Measurements from ENCODE around the gene CHST14.

CHST14 gene

GRCh38 chr15:40437752-40438687, 32.8 kb upstream of the CHST14 start:
- H3K27ac ChIP-seq, result no peak overlapping the region
- no peak for TF ChIP-seq CTCF (conservative IDR thresholded peaks at IDR 0.05)

DNA sequence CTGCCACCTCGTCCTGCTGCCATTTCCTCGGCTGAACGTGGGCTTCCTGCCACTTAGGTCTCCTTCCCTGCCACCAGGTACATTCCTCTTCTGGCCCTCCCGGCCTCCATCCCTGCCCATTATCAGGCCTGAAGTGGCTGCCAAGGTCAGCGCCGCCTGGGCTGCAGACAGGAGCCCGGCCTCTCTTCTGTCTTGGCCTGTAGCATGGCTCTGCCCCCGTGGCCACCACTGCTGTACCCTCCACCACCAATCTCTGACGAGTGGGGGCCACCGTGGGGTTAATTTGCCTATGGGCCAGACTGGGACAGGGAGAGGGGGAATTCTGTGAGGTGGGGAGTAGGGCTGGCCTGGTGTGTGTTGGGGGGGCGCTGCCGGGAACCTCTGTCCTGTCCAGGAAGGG, 32.1 kb upstream of the CHST14 start:
- no peak for TF ChIP-seq CTCF (conservative IDR thresholded peaks at IDR 0.05)
- no peak overlapping the region for H3K27ac ChIP-seq

DNA sequence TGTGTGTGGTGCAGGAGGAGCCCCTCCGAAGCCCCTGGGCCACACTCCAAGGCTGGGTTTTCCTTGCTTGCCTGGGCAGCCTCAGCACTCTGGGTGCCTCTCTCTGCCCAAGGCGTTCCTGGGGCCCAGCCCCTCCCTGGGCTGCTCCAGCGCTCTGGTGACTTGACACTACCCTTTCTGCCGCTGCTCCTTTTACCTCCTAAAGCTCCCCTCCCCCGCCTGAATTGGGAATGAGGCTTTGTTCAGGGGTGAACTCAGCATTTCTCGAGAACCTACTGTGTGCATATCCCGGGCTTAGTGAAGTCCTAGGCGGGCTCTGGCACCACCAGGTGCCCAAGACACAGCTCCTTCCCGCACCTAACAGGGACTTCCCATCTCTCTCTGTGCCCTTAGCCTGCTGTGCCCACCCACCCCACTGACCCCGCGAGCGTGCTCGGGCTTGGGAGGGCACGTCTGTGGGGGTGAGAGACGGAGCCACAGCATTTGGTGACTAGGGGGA, 31.3 kb upstream of the CHST14 start:
- no peak for TF ChIP-seq CTCF (conservative IDR thresholded peaks at IDR 0.05)
- peak overlapping the region; percentile 59; the same call in 1 of the 2 replicates for H3K27ac ChIP-seq

- H3K27ac ChIP-seq, result peak overlapping the region; percentile 59; the same call in 1 of the 2 replicates
- TF ChIP-seq CTCF (conservative IDR thresholded peaks at IDR 0.05), result no peak
These were observed 30.6 kb upstream of the CHST14 start for GRCh38 chr15:40439960-40440742.

DNA sequence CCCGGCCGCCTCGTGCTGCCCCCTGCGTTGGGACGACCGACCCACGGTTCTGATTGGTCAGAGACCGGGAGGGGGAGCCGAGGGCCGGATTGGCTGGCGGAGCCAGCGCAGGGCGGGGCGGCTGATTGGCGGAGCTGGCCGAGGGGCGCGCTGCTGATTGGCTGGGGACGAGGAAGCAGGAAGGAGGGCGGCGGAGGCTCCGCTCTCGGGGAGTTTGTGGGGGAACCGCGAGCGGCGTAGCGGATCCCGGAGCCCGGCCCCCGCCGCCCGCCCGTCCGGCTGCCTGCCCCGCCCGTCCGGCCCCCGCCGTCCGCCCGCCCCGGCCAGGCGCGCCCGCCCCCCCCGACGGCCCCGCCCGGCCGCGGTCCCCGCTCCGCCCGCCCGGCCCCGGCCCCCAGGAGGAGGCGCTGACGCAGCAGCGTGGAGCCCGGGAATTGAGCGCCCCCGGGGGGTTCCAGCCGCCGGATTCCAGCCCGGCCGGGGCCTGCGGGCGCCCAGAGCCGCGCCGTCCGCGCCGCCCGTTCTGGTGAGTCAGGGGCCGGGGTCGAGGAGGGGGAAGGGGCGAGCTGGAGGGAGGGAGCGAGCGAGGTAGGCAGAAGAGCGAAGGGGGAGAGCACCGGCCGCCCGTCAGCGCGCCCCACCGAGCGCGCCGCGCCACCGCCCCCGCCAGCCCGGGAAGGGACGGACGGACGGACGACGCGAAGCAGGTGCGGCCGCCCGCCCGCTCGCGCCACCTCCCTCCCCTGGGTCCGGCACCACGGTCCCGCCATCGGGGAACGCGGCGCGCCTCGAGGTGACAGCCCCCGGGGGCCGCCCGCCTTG, 29.8 kb upstream of the CHST14 start, which contains the start of gene BAHD1:
Gene BAHD1, plus strand, starts transcription at position 211 of the 822 bp plus-strand sequence. CDS start 17,512 bp downstream, outside the sequence.
- H3K27ac ChIP-seq, result peak within 1 kb of the TSS; percentile 59; the same call in 1 of the 2 replicates
- TF ChIP-seq CTCF (conservative IDR thresholded peaks at IDR 0.05), result peak; percentile 38

DNA sequence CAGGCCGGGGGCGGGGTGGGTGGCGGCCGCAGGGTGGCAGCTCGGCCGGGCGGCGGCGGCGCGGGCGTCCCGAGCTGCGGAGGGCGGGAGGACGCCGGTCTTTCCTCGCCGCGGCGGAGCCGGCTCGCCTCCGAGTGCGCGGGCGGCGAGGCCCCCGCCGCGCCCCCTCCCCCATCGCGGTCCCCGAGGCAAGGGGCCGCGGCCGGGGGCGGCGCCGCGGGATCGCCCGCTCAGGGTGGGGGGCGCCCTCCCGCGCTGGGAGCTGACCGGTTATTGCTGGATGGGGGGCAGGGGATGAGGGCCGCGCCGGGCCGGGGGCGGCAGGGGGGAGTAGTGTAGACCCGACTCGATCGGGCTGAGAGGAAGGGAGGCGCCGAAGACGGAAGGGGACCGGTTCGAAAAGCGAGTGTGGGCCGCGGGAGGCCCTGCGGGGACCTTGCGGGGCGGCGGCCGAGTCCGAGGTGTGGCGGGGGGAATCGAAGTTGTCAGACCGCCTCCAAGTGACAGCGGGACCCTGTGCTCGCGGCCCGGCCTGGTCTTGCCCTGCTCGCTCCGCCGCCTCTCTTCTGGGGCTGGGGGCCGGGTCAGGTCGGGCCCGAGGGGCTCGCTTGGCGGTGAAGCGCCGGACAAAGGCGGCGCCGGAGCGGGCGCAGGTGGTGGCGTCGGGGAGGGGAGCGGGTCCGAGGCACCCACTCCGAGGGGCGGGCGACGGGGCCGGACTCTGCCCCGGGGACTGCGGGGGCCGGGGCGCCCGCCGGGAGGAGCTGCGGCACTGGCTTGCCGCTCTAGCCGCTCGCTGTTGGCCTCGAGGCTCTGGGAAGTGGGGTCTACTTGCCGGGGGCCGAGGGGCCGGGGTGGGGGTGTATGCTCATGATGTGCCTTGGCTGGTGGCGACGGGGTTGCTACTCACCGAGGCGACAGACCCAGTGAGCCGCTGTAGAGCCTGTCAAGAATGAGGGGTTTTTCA, 28.9 kb upstream of the CHST14 start:
- no peak for TF ChIP-seq CTCF (conservative IDR thresholded peaks at IDR 0.05)
- peak overlapping the region; percentile 59; the same call in 1 of the 2 replicates for H3K27ac ChIP-seq
